ENCODE measurements around the gene SUN1.

GRCh38 chr7:921581-922333 is 89.5 kb downstream of the SUN1 start:
- TF ChIP-seq NFYB (CRISPR knock-in tag; conservative IDR thresholded peaks at IDR 0.05; ENCODE audit: low read depth) (no peak), CTCF (IDR thresholded peaks at IDR 0.05) (no peak), MAX (CRISPR knock-in tag; IDR thresholded peaks at IDR 0.05) (no peak), FOXP1 (CRISPR knock-in tag; IDR thresholded peaks at IDR 0.05; ENCODE audit: borderline replicate concordance) (no peak), E2F1 (CRISPR knock-in tag; IDR thresholded peaks at IDR 0.05) (no peak), E2F4 (CRISPR knock-in tag; IDR thresholded peaks at IDR 0.05; ENCODE audit: borderline replicate concordance, low read depth) (no peak), SMAD4 (CRISPR knock-in tag; IDR thresholded peaks at IDR 0.05) (no peak), ZNF121 (CRISPR knock-in tag; IDR thresholded peaks at IDR 0.05) (no peak)
